ENCODE results near the gene CCDC83.

GRCh38 chr11:85903406-85903805 is 48.2 kb downstream of the CCDC83 start:
- TF ChIP-seq RAD21 (IDR thresholded peaks at IDR 0.05; ENCODE audit: low read depth) (no peak), ZBTB7A (IDR thresholded peaks at IDR 0.05; ENCODE audit: low read depth) (no peak), CREB1 (IDR thresholded peaks at IDR 0.05; ENCODE audit: low read depth) (no peak), EP300 (IDR thresholded peaks at IDR 0.05; ENCODE audit: borderline replicate concordance) (no peak)
